SK-N-SH (cell line): Measurements from ENCODE around the gene PKP4.

Experiments used
- POLR2AphosphoS5 ChIP-seq: IDR thresholded peaks from 2 replicates; pipeline ENCODE4 v1.6.1; 2012; ENCODE audit warnings: low read depth, low read length
- TF ChIP-seq, protein P1 (sequence below): fragments of 200-600 bp; sonication (generic); IDR thresholded peaks from 2 replicates; pipeline ENCODE4 v1.6.1; 2017; ENCODE audit warnings: antibody characterized with exemption, mild to moderate bottlenecking, moderate library complexity

DNA sequence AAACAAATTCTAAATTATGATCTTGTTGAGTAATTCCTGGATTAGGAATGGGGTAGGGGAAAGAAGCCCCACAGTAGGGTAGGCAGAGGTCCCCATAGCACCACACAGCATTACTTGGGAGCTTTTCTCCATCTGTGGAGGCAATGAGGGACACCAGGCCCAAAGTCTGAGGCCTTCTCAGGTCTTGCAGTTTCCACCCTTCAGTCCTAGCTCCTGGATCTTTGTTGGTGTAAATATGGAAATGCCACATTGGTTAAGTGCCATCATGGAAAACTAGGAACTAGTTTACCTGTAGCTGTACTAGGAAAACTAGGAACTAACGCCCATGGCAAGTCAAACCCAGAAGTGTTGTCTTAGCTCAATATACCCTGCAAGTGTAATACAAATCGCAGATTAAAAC lies 225.1 kb downstream of the PKP4 start:
- TF ChIP-seq, protein P1, sequence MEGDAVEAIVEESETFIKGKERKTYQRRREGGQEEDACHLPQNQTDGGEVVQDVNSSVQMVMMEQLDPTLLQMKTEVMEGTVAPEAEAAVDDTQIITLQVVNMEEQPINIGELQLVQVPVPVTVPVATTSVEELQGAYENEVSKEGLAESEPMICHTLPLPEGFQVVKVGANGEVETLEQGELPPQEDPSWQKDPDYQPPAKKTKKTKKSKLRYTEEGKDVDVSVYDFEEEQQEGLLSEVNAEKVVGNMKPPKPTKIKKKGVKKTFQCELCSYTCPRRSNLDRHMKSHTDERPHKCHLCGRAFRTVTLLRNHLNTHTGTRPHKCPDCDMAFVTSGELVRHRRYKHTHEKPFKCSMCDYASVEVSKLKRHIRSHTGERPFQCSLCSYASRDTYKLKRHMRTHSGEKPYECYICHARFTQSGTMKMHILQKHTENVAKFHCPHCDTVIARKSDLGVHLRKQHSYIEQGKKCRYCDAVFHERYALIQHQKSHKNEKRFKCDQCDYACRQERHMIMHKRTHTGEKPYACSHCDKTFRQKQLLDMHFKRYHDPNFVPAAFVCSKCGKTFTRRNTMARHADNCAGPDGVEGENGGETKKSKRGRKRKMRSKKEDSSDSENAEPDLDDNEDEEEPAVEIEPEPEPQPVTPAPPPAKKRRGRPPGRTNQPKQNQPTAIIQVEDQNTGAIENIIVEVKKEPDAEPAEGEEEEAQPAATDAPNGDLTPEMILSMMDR = no peak
- no peak for TF ChIP-seq POLR2AphosphoS5
